Body of pancreas (tissue), 4 donors: Measurements from ENCODE around the gene PEF1.

ENCODE experiments used
- CTCF ChIP-seq, 7 experiments: fragments of 450-650 bp in 4 of 7; fragments of 200-600 bp in 3 of 7; sonication (generic) in 3 of 7; IDR thresholded peaks; one replicate each; pipeline ENCODE4 v1.5.1; 2016 to 2019; ENCODE audit warnings: antibody characterized with exemption in 7 of 7
- POLR2A ChIP-seq, 3 donors: fragments of 450-650 bp; IDR thresholded peaks; one replicate each; pipeline ENCODE4 v1.6.1; 2016; ENCODE audit warnings: antibody characterized with exemption in 3 of 3, mild to moderate bottlenecking in 2 of 3

- TF ChIP-seq POLR2A (IDR thresholded peaks at IDR 0.05) (no peak), CTCF (IDR thresholded peaks at IDR 0.05) (no peak)
These were observed 53.1 kb downstream of the PEF1 start for GRCh38 chr1:31591425-31592093.
